Choroid plexus epithelial cell (primary cell): Measurements from ENCODE around the gene MAD1L1.

Experiments
- DNase-seq: peaks from one replicate; pipeline ENCODE4 v3.0.0-alpha.2; 2010; ENCODE audit warnings: low read depth
- H3K4me3 ChIP-seq: 2 replicates; pipeline ENCODE4 v1.5.1; 2011; ENCODE audit warnings: low read depth, mild to moderate bottlenecking, control low read depth, low read length, moderate library complexity
- TF ChIP-seq, protein P1 (sequence below): conservative IDR thresholded peaks from 2 replicates; pipeline ENCODE4 v1.5.1; 2011; ENCODE audit warnings: low read depth, mild to moderate bottlenecking, control low read depth, inconsistent platforms, low read length, moderate library complexity

MAD1L1 gene

GRCh38 chr7:1813394-1814088 lies 419.2 kb downstream of the MAD1L1 start:
- TF ChIP-seq, protein P1, sequence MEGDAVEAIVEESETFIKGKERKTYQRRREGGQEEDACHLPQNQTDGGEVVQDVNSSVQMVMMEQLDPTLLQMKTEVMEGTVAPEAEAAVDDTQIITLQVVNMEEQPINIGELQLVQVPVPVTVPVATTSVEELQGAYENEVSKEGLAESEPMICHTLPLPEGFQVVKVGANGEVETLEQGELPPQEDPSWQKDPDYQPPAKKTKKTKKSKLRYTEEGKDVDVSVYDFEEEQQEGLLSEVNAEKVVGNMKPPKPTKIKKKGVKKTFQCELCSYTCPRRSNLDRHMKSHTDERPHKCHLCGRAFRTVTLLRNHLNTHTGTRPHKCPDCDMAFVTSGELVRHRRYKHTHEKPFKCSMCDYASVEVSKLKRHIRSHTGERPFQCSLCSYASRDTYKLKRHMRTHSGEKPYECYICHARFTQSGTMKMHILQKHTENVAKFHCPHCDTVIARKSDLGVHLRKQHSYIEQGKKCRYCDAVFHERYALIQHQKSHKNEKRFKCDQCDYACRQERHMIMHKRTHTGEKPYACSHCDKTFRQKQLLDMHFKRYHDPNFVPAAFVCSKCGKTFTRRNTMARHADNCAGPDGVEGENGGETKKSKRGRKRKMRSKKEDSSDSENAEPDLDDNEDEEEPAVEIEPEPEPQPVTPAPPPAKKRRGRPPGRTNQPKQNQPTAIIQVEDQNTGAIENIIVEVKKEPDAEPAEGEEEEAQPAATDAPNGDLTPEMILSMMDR = no peak
- H3K4me3 ChIP-seq = no peak overlapping the region
- no peak for DNase-seq

DNA sequence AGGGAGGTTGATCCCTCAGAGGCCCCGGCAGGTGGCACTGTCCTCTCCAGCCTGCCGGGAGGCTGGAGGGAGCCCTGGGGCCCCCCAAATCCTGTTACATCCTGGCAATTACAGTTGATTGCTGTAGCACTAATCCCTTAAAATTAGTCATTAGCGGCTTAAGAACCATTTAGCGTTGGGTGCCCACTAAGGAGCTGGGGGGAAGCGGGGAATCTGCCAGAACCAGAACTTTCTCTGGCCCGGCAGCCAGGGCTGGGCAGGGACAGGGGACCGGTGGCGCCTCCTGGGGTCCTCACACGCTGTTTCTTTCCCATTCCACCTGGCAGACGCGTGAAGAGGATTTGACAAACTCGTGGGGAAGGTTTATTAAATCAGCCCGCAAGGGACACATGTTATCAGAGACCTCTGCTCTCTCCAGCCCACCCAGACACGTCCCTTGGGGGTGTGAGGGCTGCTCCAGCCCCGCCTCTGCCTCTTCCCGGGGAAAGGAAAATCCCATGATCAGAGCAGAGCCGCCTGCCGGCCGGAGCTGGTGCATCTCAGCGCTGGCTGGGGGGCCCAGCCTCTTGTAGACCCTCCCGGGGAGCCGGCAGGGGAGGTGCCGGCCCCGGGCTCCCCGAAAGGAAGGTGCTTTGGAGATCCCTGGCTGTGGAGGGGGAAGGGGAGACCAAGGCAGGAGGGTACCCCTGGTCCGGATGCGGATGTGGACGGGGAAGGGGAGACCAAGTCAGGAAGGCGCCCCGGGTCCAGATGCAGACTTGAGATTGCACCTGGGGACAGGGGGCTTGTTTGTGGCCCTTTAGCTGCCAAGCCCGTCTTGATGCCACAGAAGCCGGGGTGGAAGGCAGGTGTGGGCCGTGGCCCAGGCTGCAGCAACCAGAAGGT lies 420.0 kb downstream of the MAD1L1 start:
- H3K4me3 ChIP-seq = no peak overlapping the region
- TF ChIP-seq, protein P1 = peak; percentile 43
- no peak for DNase-seq

DNA sequence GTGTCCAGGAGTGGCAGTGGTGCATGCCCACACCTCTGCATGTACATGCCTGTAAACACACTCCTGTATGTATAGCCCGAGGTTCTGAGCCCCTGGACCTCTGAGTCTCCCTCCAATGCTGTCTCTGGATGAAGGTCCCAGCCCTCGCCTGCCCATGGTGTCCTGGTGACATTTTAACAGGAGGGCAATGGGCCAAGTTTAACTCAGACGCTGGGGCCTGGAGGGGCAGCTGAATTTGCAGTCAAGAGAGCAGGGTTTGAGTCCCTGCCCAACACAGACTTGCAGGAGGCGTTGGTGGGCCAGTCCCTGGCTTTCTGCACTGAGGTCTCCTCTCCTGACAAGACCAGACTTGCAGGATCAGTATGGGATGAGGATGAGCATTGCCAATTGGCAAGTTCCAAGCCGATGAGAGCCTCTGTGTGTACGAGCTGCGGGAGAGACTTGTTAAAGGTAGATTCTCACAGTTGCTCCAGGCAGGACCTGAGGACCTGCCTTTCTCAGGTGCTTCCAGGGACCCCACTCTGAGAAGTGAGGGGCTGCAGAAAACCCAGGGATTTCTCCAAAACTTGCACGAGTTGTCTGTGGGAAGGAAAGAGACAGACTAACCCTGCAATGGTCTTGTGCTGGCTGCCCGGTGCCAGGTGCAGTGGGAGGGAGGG lies 420.8 kb downstream of the MAD1L1 start:
- DNase-seq = no peak
- TF ChIP-seq, protein P1 = no peak
- H3K4me3 ChIP-seq = no peak overlapping the region

DNA sequence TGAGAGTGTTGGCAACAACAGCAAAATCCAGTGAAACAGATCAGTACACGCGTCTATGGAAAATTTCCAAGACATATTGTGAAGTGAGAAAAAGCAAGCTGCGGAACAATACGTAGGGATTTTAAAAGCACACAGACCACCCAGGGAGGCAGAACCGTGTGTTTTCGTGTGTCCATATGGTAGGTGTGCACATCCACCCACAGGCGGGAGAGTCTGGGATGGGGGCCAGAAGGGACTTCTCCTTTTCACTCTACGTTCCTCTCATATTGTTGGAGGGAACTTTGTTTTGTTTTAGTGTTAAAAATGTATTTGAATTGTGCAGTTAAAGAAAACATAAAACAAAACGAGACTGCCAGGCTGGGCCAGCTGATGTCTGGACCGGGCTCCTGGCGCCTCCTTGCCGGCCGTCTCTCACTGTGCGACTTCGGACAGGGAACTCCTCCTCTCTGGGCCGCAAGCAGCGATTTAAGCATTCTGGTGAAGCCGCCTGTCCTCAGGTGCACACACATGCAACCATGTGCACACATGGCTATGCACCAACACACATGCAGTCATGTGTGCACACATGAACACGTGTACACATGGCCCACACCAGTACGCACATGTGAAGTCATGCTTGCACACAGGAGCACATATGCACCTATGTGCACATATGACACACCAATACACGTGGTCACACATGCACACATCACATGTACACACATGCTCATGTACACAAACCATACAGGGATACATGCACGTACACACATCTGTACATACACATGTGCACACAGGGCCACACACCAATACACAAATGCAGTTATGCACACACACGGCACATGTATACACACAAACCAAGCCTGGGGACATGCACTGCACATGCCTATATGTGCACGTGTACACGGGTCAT lies 421.5 kb downstream of the MAD1L1 start:
- no peak overlapping the region for H3K4me3 ChIP-seq
- DNase-seq = peak; percentile 43
- TF ChIP-seq, protein P1 = no peak

GRCh38 chr7:1810521-1810920 lies 422.2 kb downstream of the MAD1L1 start:
- H3K4me3 ChIP-seq = no peak overlapping the region
- DNase-seq = no peak
- TF ChIP-seq, protein P1 = no peak

DNA sequence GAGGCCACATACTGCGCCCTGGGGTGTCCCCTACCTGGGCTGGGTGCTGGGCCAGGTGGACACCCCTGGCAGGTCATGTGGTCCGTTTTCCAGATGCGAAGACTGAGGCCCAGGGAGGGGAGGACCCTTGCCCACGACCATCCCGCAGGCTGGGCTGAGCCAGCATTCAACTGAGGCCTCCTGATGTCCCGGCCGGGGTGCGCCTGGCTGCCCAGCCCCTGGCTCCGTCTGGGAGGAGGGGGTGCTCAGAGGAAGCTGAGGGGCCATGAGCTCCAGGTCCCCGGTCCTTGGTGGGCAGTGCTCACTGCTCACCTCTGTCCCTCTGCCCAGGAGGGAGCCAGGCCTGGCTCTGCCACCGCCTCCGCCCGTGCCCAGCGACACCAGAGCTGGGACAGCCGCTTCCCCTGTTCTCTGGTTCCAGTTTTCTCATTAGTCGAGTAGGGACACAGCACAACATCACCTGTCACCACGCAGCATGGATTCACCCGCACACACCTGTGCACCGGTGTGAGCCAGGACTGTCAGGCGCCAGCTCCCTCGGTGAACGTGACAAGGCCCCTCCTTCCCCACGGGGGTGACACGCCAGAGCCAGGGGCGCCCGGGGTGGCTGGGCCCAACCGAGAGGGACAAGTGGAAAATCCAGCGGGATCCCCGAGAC lies 423.0 kb downstream of the MAD1L1 start:
- DNase-seq = no peak
- TF ChIP-seq, protein P1 = no peak
- H3K4me3 ChIP-seq = no peak overlapping the region
